HUDEP-2 (cell line): Measurements from ENCODE around the gene CLSTN3.
"Not testable (repeated sequence)": the region's sequence is repeated elsewhere in the genome, so short reads cannot be mapped to it uniquely, and the experiment has no call there.

ENCODE experiments used
- DNase-seq, 76 experiments: peaks; one replicate each; lab custom pipeline; 2025; ENCODE audit not compliant: unreplicated experiment in 76 of 76; lab: John Stamatoyannopoulos, UW

CLSTN3 gene

GRCh38 chr12:7178481-7178880, 48.3 kb downstream of the CLSTN3 start:
- no peak for DNase-seq

- no peak for DNase-seq
Observed at GRCh38 chr12:7180685-7181084, 50.5 kb downstream of the CLSTN3 start.

- not testable (repeated sequence) for DNase-seq
Observed at GRCh38 chr12:7186058-7186457, 55.9 kb downstream of the CLSTN3 start.

GRCh38 chr12:7188562-7189397, 58.6 kb downstream of the CLSTN3 start:
- peak in 64 of 76 experiments; percentile 13 to 76 (median 48) for DNase-seq

GRCh38 chr12:7189398-7190267, 59.5 kb downstream of the CLSTN3 start, which contains the start of gene PEX5:
PEX5 (plus strand) TSS chr12:7189686; CDS start chr12:7190378, 692 bp downstream.
- DNase-seq: peak in 74 of 76 experiments; percentile 43 to 90 (median 72)

- no peak for DNase-seq
Observed at GRCh38 chr12:7190268-7191055, 60.3 kb downstream of the CLSTN3 start.

GRCh38 chr12:7193674-7194073, 63.5 kb downstream of the CLSTN3 start:
- peak in 1 of 76 experiments; percentile 3 for DNase-seq

GRCh38 chr12:7197841-7198240, 67.7 kb downstream of the CLSTN3 start:
- DNase-seq: no peak

- no peak for DNase-seq
Observed at GRCh38 chr12:7203109-7203508, 72.9 kb downstream of the CLSTN3 start.

- no peak for DNase-seq
Observed at GRCh38 chr12:7205091-7205490, 74.9 kb downstream of the CLSTN3 start.

- no peak for DNase-seq
Observed at GRCh38 chr12:7206691-7207090, 76.5 kb downstream of the CLSTN3 start.

- DNase-seq: peak in 73 of 76 experiments; percentile 9 to 88 (median 61)
Observed at GRCh38 chr12:7207866-7208625, 77.9 kb downstream of the CLSTN3 start.
